GM19035 (cell line): ENCODE results near the gene TBC1D1.
"Not testable (repeated sequence)": the region's sequence is repeated elsewhere in the genome, so short reads cannot be mapped to it uniquely, and the experiment has no call there.

Experiments
- ATAC-seq: cut with Tn5 transposase; IDR thresholded peaks from one replicate; pipeline ENCODE4 v1.9.1; 2021; ENCODE audit not compliant: unreplicated experiment

Gene TBC1D1

GRCh38 chr4:37923089-37923488 lies 32.2 kb downstream of the TBC1D1 start:
- not testable (repeated sequence) for ATAC-seq

DNA sequence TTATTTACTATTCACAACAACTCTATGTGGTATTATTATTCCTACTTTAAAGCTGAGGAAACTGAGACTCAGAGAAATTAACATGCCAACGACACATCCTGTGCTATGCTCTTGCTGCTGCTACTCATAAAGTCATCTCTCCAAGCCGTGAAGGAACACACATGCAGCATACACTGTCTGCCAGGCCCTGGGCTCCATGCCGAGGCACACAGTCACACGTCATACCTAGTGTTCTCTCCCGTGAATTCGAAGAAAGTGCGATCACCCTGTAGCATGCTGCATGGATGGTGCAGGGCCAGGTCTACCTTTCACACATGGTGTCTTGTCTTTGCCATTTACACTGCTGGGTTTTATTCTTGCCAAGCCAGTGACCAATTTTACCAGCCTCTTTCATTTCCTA lies 34.1 kb downstream of the TBC1D1 start:
- no peak for ATAC-seq

DNA sequence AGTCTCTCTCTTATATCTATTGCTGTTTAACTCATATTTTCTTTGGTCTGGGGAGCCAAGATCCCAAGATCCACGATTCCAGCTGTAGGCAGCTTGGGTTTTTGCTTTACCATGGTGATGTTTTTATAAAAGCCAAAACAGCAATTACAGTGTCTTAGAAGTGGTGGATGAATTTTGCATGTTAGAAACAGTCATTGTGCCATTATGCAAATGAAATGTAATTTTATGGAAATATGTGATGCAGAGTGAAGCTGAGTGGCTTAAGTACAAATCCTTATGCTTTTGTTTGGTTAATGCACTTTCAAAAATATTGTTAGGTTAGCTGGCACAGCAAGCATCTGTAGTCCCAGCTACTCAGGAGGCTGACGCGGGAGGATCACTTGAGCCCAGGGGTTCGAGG lies 36.5 kb downstream of the TBC1D1 start:
- ATAC-seq: no peak

GRCh38 chr4:37928426-37929416 lies 37.8 kb downstream of the TBC1D1 start:
- no peak for ATAC-seq

- ATAC-seq: no peak
These were observed 43.2 kb downstream of the TBC1D1 start for GRCh38 chr4:37934096-37934495.

DNA sequence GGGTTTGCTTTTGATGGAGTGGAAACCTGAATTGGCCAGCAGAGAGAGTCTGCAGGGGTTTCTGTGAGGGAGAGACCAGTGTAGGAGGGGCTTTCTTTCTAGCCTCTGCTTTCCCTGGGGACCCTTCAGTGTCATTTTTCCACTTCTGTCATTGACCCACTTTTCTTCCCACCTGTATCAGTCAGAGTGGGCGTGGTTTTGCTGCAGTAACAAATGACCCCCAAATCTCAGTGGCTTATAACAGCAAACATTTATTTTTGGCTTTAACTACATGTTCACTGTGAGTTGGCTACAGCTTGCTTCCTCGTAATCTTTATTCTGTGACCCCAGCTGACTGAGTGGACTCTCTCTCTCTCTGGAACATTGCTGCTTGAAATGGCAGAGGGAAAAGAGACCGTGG lies 43.7 kb downstream of the TBC1D1 start:
- ATAC-seq: no peak

DNA sequence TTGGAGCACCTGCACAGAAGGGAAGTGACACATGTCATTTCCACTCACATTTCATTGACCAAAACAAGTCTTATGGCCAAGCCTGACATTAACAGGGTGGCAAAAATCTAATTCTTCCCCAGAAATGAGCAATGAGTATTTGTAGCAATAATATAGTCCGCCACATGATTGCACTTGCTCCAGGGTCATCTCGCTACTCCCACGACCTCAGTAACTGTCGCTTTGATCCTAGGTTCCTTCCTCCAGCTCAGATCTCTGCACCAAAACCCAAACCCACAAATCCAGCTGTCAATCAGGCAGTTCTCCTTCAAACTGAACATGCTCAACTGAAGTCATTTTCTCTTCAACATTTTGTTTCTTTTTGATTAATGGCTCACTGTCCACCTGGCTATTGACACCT lies 44.1 kb downstream of the TBC1D1 start:
- ATAC-seq: no peak

- ATAC-seq: no peak
These were observed 46.1 kb downstream of the TBC1D1 start for GRCh38 chr4:37936889-37937498.

- ATAC-seq: no peak
These were observed 47.3 kb downstream of the TBC1D1 start for GRCh38 chr4:37938208-37938607.

- no peak for ATAC-seq
These were observed 55.8 kb downstream of the TBC1D1 start for GRCh38 chr4:37946503-37947179.

DNA sequence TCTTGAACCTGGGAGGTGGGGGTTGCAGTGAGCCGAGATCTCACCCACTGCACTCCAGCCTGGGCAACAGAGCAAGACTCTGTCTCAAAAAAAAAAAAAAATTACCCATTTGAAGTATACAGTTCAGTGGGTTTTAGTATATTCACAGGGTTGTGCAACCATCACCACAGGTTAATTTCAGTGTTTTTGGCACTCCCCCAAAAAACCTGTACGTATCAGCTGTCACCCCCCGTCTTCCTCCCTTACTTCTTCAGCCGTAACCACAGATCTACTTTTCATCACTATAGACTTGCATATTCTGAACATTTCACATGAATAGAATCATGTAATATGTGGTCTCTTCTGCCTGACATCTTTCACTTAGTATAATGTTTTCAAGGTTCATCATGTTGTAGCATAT lies 57.7 kb downstream of the TBC1D1 start:
- no peak for ATAC-seq

- ATAC-seq: no peak
These were observed 58.9 kb downstream of the TBC1D1 start for GRCh38 chr4:37949636-37950426.

- no peak for ATAC-seq
These were observed 60.8 kb downstream of the TBC1D1 start for GRCh38 chr4:37951461-37952352.

DNA sequence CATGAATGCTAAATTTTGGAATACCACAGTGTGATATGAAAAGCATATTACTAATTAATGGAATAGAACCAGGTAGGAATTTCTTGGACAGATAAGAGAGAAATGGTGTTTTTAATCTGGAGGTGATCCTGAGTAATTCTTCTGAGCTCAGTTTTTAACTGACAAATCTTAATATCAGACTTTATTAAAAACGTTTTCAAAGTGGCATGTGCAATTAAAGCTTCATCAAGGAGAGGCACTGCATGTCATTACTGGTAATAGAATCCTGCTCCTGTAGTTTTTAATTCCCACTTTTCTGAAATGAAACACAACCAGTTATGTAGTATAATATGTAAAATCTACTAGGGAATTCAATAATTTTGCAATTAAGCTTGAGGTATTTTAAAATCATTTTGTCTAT lies 62.3 kb downstream of the TBC1D1 start:
- no peak for ATAC-seq

GRCh38 chr4:37953620-37954293 lies 62.9 kb downstream of the TBC1D1 start:
- no peak for ATAC-seq

GRCh38 chr4:37956941-37957340 lies 66.1 kb downstream of the TBC1D1 start:
- no peak for ATAC-seq

DNA sequence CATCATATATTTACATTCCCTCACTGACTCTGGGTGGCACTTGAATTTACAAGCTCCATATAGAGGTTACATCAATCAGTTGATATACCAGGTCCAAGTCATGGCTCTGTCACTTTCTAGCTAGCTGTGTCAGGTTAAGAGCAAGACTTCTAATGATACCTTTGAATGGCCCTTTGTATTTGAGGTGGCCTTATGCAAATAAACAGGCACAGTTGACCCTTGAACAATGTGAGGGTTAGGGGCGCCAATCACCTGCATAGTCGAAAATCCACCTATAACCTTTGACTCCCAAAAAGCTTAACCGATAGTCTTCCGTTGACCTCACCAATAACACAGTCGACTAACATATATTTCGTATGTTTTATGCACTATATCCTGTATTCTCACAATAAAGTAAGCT lies 68.0 kb downstream of the TBC1D1 start:
- ATAC-seq: no peak

DNA sequence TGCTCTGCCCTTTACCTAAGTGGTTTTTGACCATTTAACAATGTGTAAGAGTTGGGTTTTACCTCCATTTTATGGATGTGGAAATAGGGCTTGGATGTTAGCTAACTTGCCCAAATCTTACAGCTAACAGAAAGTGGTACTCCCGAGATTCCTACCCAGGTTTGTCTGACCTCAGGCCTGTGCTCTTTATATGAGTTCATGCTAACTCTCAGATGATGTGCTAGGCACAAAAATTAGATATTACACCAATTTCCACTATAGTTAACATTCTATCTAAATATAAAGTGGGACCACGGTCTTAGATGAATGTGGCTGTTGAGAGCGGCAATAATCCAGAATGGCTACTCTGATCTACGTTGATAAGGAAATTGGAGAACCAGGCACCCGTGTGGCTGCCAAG lies 69.2 kb downstream of the TBC1D1 start, which contains the start of gene PTTG2:
TSS of gene PTTG2 (plus strand) at position 301 of the 400 bp plus-strand sequence. CDS start at position 338, 37 bp downstream.
- ATAC-seq: no peak
